Astrocyte (in vitro differentiated cells and primary cell): ENCODE data around the gene TMPRSS9.

Experiments
- EZH2 ChIP-seq: IDR thresholded peaks from 2 replicates; pipeline ENCODE4 v1.6.1; 2012; ENCODE audit warnings: mild to moderate bottlenecking, low read length, inconsistent platforms; ENCODE audit not compliant: insufficient read depth
- TF ChIP-seq, protein P1 (sequence below): IDR thresholded peaks from 2 replicates; pipeline ENCODE4 v1.5.1; 2011; ENCODE audit warnings: low read depth, mild to moderate bottlenecking, inconsistent platforms, low read length, moderate library complexity; ENCODE audit not compliant: insufficient read depth

DNA sequence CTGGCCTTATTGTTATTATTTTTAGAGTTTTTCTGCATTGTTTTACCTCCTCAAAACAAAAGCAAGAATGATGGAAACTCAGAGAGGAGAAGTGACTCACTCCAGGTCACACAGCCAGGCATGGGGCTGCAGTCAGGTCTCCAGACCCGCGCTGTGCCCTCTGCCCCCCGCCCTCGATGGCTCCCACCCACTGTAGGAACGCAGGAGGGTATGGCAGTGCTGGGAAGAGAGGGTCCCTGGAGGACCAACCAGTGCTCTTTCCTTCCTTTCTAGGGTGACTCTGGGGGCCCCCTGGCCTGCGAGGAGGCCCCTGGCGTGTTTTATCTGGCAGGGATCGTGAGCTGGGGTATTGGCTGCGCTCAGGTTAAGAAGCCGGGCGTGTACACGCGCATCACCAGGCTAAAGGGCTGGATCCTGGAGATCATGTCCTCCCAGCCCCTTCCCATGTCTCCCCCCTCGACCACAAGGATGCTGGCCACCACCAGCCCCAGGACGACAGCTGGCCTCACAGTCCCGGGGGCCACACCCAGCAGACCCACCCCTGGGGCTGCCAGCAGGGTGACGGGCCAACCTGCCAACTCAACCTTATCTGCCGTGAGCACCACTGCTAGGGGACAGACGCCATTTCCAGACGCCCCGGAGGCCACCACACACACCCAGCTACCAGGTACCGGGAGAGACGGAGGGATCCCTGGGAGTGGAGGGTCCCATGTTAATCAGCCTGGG lies 61.7 kb downstream of the TMPRSS9 start:
- TF ChIP-seq EZH2 = no peak
- TF ChIP-seq, protein P1, sequence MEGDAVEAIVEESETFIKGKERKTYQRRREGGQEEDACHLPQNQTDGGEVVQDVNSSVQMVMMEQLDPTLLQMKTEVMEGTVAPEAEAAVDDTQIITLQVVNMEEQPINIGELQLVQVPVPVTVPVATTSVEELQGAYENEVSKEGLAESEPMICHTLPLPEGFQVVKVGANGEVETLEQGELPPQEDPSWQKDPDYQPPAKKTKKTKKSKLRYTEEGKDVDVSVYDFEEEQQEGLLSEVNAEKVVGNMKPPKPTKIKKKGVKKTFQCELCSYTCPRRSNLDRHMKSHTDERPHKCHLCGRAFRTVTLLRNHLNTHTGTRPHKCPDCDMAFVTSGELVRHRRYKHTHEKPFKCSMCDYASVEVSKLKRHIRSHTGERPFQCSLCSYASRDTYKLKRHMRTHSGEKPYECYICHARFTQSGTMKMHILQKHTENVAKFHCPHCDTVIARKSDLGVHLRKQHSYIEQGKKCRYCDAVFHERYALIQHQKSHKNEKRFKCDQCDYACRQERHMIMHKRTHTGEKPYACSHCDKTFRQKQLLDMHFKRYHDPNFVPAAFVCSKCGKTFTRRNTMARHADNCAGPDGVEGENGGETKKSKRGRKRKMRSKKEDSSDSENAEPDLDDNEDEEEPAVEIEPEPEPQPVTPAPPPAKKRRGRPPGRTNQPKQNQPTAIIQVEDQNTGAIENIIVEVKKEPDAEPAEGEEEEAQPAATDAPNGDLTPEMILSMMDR = no peak
